C4-2B (cell line): ENCODE results near the gene DLGAP1.
"Not testable (repeated sequence)": the region's sequence is repeated elsewhere in the genome, so short reads cannot be mapped to it uniquely, and the experiment has no call there.

Experiments used
- H3K27ac ChIP-seq: fragments of 450-650 bp; 2 replicates; pipeline ENCODE4 v1.5.1; 2017
- ZFX ChIP-seq: fragments of 450-650 bp; IDR thresholded peaks from 2 replicates; pipeline ENCODE4 v1.6.1; 2017
- TF ChIP-seq, protein P1 (sequence below): fragments of 450-650 bp; conservative IDR thresholded peaks from 2 replicates; pipeline ENCODE4 v1.5.1; 2017; ENCODE audit warnings: mild to moderate bottlenecking

The DLGAP1 gene

DNA sequence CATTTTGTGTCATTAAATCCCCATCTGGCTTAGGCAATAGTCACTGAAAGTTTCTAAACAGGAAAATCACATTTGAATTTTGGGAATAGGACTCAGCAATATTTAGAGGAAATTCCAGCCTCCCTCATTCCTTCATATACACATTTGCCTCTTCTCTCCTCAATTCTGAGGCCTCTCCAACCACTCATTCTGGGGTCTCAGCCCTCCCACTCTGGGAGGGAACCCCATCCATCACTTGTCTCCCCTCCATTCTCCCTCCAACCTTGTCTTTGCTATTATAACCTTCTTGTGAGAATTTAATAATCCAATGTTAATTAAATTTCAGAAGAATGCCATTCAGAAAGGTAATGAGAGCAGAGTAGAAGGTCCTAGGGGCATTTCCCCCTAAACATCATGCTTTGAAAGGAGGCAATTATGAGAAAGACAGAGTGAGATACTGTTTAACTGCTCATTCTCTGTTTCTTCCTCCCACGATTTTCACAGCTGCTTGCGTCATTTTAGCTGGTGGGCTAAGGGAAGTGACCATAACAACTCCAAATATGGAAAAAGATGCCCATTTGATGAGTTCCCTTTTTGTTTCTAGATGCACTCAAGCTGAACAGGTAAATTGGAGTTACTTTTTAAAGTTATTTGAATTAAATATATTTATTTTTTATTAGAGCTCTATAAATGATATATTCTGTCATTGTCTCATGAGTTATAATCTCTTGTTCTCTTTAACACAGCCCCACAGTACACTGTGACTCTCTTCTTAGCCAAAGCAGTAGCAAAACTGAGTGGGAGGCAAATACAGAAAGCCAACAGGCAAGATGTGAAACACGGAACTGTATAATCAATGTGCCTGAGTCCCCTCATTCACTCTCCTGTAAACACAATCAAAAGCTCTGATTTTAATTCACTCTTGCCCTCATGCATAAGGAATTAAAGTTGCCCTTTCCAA is 135.1 kb downstream of the DLGAP1 start:
- TF ChIP-seq ZFX: no peak
- TF ChIP-seq, protein P1, sequence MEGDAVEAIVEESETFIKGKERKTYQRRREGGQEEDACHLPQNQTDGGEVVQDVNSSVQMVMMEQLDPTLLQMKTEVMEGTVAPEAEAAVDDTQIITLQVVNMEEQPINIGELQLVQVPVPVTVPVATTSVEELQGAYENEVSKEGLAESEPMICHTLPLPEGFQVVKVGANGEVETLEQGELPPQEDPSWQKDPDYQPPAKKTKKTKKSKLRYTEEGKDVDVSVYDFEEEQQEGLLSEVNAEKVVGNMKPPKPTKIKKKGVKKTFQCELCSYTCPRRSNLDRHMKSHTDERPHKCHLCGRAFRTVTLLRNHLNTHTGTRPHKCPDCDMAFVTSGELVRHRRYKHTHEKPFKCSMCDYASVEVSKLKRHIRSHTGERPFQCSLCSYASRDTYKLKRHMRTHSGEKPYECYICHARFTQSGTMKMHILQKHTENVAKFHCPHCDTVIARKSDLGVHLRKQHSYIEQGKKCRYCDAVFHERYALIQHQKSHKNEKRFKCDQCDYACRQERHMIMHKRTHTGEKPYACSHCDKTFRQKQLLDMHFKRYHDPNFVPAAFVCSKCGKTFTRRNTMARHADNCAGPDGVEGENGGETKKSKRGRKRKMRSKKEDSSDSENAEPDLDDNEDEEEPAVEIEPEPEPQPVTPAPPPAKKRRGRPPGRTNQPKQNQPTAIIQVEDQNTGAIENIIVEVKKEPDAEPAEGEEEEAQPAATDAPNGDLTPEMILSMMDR: no peak
- H3K27ac ChIP-seq: no peak overlapping the region

DNA sequence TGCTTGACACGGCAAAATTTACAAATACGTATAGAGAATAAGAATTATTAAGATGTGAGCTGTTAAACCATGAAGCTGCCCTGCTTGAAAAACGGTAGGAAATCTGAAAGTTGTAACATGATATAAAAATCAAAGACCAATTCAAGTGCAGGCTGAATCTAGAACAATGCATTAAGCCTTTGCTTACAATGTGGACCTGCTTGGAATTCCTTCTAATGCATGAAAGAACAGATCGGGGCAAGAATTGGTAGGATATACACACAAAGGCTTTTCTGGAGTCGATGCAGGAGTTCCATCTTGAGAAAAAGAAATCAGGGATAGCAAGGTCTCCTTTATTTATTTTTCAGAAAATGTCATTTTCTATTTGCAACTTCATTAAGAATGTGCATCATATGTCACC is 136.8 kb downstream of the DLGAP1 start:
- no peak for TF ChIP-seq ZFX
- TF ChIP-seq, protein P1: no peak
- no peak overlapping the region for H3K27ac ChIP-seq

- H3K27ac ChIP-seq: not testable (repeated sequence)
These were observed 143.2 kb downstream of the DLGAP1 start for GRCh38 chr18:4311945-4312344.

DNA sequence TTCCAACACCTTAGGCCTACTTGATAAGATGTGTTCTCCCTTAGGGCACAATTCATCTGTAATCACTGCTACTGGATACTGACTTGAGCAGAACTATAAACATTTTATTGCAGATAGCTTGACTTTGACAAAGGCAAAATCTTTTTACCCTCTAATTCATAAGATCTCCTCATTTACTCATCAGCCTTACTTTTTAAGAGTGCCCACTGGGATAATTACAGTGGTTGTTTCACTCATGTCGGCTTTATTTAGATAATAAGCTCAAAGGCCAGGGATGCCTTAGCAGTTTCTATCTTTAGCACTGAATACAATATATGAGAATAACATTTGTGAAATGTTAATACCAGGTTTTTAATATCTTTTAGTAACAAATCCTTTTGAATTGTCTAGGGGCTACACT is 144.0 kb downstream of the DLGAP1 start:
- TF ChIP-seq, protein P1: no peak
- no peak for TF ChIP-seq ZFX
- H3K27ac ChIP-seq: no peak overlapping the region

DNA sequence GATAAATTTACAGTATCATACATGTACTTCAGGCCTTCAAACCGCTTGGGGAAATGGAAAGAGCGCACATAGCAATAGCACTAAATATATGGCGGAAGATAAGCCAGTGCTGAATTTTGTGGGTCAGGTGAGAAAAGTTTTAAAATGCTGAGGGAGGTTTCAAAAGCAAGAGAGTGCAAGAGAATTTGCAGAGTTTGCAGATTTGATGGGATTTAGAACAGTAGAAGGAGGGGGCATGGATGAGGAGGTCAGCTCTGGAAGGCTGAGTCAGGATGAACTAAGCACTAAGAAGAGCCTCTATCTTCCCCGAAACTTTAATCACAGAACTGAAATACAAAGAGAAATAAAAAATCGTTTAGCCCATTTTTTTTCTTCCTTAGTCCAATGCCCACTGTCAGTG is 145.9 kb downstream of the DLGAP1 start:
- TF ChIP-seq ZFX: no peak
- TF ChIP-seq, protein P1: no peak

DNA sequence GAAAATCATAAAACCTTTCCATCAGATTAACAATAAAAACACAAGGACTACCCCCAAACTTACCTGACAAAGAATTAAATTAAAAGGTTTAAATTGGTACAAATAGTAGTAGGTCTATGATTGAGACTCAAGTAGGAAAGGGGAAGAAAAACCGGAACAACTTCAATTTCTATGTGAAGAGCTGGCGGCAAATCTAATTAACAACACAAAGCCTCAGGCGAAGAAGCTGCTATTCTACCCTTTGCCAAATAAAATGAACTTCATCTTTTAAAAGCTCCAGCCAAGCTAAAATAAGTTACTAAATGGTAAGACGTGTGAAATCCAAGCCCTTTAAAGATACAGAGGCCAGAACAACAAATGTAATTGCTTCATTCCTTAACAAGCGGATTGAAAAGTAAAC is 146.5 kb downstream of the DLGAP1 start:
- no peak overlapping the region for H3K27ac ChIP-seq
- TF ChIP-seq ZFX: no peak

More for the DNA sequence above, 145.9 kb downstream of the DLGAP1 start:
- H3K27ac ChIP-seq: no peak overlapping the region

DNA sequence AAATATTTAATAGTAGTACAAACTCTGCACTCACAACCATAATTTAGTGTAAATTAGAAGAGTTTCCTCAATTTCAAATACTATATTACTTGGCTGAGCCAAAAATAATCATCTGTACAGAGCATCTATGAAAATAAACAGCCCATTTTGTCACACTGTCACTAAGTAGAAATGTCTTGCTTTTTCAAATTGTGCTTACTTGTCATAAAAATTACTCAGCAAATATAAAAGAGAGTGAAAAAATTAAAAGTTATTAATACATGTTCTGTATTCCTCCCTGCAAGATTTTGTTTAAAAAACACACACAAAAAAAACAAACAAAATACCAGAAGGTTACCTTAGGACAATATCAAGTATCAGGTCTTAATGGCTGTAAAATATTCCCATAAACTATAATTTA is 155.7 kb downstream of the DLGAP1 start:
- H3K27ac ChIP-seq: no peak overlapping the region
- TF ChIP-seq, protein P1: no peak
- no peak for TF ChIP-seq ZFX

DNA sequence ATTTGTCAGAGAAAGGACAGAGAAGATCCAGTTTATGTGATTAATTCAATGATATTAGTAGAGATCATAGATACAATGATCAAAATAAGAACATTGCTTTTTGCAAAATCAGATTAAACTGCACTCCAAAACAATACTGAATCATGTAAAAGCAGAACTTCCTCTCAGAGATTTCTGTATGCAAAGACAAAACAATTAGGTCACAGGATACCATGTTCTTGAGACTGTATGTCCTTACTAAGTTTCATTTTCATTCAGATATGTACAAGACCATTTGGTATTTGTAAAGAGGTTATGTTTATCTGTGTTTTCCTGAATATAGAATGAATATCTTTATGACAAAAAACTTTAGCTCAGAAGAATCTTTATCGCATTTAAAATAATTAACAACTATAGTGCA is 161.8 kb downstream of the DLGAP1 start:
- TF ChIP-seq ZFX: no peak
- TF ChIP-seq, protein P1: no peak
- no peak overlapping the region for H3K27ac ChIP-seq
